HuH-7.5 (cell line): Measurements from ENCODE around the gene ENTREP3.

Experiments
- DNase-seq: peaks from one replicate; pipeline ENCODE4 v3.0.0; 2011; ENCODE audit warnings: low spot score

The ENTREP3 gene

DNA sequence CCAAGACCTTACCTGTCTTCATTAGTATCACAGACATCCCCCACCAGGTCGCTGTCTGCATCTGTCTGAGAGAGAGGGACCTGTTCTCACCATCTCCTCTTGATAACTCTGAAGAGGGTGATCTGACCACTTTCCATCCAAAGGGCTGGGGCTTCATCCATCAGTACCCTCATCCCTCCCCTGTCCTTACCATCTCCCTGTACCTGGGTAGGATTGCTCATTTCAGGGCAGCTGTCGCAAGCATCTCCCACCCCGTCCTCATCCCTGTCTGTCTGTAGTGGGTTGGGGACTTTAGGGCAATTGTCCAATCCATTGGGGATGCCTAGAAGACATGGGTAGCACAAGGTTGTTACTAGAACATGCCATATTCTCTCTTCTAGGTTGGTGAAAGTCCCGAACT lies 55.5 kb downstream of the ENTREP3 start:
- DNase-seq: peak; percentile 2

DNA sequence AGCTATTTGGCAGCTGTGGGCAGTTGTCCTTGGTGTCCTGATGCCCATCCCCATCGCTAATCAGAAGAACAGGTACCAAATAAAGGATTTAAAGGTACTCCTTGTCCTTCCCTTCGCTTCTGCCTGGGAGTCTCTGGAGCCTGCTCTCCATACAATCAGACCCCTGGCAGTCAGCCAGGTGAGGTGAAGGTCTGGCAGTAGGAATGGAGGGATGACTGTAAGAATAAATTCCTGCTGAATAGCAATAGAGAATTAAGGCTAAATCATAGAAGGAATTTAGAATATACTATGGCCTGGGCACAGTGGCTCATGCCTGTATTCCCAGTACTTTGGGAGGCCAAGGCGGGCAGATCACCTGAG lies 56.8 kb downstream of the ENTREP3 start:
- DNase-seq: peak; percentile 8

DNA sequence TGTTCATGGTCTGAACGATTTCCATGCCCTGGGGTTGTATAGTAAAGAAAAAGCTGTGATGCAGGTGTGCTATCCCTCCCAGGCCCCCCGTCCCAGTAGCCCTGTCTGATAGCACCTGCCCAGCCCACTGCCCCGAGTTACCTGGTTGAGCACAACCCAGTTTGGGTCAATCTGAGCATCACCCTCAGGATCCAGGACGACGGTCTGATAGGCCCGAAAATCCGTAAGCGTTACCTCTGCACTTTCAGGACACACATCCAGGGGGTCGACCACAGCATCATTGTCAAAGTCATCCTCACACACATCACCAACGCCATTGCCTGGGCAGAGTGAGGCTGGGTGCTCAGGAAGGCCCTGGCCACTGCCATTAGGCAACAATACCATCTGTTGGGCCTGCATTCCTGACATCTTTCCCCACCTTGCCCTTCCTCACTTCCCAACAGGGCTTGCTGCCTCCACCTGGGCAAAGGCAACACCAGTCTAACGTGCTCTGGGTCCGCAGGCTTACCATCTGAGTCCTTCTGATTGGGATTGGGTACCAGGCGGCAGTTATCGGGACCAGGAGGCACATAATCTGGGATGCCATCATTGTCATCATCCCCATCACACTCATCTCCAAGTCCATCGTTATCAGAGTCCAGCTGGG lies 57.3 kb downstream of the ENTREP3 start:
- peak; percentile 6 for DNase-seq
